Esophagus mucosa (tissue), 1 donor: ENCODE results near the gene ATAD3B. TPM values are rescaled to one million over a fixed set of nuclear protein-coding genes. Genes with fewer than 3 reads are reported as not detected.
"Not testable (repeated sequence)": the region's sequence is repeated elsewhere in the genome, so short reads cannot be mapped to it uniquely, and the experiment has no call there.

Experiments
- ATAC-seq: fragments of 200-7000 bp; cut with Tn5 transposase; one replicate; pipeline ENCODE4 v1.9.1; 2020
- total RNA-seq: library from RNA; stranded (reverse); gene quantifications from one replicate; pipeline ENCODE4 v1.2.4, GENCODE V29; 2023
- donor health status: DM: yes; HTN: yes; CAD: no.

ATAD3B gene
- total RNA-seq, 1 donor from 2014 or later = 13.7 TPM

DNA sequence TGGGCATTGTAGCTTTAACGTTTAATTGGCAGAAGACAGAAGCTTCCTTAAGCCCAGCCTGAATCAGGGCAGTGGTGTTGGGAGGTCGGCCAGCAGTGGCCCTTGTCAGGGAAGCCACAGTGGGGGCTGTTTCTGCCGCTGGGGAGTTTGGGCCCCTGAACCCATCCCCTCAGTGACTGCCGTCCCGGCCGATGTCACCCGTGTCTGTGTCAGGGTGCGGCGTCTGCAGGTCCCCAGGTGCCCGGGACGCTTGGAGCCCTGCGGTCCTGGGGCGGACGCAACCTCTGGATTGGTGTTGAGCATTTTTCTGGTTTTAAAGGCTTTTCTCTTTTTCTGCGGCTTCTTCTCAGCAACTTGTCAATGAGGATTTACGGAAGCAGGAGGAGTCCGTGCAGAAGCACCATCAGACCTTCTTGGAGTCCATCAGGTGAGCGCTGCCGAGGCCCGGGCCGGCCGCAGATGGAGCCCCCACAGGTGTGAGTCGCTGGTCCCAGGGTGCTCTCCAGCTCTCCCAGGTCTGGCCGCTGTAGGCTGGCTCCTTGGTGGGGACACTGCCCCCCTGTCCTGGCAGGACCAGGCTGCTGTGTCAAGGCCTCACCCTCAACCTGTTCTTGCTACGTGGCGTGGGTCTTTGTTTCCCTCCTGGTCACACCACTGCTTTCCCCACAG lies 19.7 kb upstream of the ATAD3B start:
- no peak for ATAC-seq

GRCh38 chr1:1452365-1452739 lies 19.2 kb upstream of the ATAD3B start:
- peak; percentile 52 for ATAC-seq

DNA sequence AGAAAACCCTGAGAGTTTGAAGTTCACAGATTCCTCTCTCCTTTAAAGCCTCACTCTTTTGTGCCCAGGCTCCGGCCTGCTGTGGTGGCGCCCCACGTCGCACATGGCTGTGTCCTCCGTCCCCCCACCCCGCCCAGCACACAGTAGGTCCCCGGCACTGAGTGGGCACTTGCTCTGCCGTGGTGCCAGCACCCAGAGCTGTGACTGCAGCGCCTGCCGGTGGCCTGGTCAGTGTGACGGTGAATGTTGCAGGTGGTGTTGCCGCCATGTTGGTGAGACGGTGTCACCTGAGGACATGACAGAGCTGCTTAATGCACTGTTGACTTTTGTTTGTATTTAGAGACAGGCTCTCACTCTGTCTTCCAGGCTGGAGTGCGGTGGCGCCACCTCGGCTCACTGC lies 18.7 kb upstream of the ATAD3B start:
- ATAC-seq = no peak

DNA sequence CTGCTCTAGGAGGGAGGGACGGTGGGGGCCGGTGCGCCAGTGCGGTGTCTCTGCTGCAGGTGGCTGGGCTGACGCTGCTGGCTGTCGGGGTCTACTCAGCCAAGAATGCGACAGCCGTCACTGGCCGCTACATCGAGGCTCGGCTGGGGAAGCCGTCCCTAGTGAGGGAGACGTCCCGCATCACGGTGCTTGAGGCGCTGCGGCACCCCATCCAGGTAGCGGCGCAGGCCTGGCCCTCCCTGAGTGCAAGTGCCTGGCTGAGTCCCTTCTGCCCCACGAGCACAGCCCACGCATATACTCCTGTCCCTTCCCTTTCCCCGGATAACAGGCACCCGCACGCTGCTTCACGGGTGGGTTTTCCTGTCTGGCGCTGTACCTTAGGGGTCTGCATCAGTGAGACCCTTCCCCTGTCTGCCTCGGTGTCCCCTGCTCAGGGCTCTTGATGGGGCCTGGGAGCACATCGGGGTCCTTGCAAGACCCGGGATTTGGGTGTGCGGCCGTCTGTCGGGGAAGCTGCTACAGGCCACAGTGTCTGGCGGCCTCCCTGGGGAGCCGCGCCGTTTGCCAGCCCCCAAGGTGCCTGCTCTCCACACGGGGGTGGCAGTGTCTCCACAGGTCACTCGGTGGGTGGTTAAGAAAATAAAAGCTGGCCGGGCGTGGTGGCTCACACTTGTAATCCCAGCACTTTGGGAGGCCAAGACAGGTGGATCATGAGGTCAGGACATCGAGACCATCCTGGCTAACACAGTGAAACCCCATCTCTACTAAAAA lies 17.1 kb upstream of the ATAD3B start:
- ATAC-seq = not testable (repeated sequence)

GRCh38 chr1:1455366-1455884 lies 16.1 kb upstream of the ATAD3B start:
- ATAC-seq = no peak

- not testable (repeated sequence) for ATAC-seq
Measured at GRCh38 chr1:1455934-1456333, 15.6 kb upstream of the ATAD3B start.

DNA sequence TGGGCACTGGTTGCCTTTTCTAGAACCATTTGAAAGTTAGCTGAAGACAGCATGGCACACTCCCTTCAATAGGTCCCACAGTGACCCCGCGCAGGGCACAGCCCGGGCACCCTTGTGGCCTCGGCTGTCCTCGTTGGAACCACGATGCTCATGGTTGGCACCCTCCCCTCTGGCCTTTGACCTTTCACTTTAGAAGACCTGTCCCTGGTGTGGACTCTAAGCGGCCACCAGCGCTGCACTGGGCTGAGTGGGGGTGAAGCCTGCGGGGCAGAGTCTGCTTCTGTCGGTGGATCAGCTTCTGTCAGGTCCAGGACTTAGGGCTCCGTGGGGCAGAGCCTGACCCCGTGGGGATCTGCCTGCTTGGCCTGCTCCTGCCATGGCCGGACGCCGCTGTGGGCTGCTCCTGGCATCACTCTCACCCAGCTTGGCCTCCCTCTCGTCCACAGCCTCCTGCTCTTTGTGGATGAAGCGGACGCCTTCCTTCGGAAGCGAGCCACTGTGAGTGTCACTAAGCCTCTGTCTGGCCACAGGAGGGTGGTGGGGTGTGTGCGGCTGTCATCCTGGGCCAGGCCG lies 14.8 kb upstream of the ATAD3B start:
- not testable (repeated sequence) for ATAC-seq

- ATAC-seq = not testable (repeated sequence)
Measured at GRCh38 chr1:1459156-1459555, 12.4 kb upstream of the ATAD3B start.

DNA sequence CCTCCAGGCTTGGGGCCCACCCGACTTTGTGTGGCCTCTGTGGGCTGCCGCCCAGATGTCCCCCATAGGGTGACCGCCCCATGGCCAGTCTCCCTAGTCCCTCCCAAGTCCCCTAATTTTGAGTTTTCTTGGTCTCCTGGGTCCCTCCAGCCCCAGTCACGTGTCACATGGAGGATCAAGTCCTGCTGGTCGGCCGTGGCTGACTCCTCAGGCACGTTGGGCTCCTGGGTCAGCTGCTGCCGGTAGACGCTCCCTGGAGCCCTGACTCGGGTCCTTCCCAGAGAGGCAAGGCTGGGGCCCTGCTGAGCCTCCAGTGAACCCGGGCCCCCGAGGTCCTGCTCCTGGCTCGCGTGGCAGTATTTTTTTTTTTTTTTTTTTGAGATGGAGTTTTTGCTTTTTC lies 11.9 kb upstream of the ATAD3B start:
- not testable (repeated sequence) for ATAC-seq

DNA sequence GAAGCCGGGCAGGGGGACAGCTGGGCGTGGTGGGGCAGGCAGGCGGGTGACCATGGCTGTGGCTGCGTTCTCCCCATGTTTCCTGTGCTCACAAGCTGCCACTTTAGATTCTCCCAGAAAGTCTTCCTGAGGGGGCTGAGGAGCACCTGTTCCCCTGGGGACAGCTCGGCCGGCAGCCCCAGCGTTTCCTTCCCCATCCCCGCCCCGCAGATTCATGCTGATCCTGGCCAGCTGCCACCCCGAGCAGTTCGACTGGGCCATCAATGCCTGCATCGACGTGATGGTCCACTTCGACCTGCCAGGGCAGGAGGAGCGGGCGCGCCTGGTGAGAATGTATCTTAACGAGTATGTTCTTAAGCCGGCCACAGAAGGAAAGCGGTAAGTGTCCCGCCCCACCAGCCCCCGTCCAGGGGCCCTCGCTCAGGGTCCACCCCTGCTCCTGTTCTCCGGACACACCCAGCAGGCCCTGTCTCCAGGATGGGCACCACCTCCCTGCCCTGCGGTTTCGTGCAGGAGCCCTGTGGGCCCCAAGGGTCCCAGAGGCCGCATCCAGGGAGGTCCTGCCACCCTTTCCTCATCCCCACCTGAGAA lies 10.9 kb upstream of the ATAD3B start:
- ATAC-seq = no peak

DNA sequence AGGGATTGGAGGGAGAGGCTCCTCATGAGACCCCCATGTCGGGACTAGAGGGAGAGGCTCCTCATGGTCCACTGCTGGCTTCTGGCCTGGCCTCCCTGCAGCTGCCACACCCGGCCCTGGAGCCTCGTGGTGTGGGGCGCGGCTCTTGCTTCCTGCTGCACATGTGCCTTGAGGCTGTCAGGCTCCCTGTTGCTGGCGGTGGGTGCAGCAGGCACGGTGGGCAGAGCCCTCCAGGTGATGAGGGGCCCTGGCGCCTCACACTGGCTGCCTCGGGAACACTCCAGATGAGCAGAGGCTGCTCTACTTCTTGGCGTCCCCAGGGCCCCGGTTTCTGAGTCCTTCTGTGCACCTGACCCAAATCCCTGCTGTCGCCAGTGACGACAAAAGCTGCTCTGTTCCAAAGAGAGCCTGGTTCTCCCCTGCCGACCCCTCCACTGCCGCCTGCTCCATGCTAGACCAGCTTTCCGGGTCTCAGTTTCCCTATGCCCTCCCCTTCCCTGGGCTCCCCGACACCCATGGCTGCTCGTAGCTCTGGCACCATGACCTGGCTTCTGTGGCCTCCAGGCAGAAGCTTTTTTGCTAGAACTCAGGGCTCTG lies 9.7 kb upstream of the ATAD3B start:
- peak; percentile 48 for ATAC-seq

DNA sequence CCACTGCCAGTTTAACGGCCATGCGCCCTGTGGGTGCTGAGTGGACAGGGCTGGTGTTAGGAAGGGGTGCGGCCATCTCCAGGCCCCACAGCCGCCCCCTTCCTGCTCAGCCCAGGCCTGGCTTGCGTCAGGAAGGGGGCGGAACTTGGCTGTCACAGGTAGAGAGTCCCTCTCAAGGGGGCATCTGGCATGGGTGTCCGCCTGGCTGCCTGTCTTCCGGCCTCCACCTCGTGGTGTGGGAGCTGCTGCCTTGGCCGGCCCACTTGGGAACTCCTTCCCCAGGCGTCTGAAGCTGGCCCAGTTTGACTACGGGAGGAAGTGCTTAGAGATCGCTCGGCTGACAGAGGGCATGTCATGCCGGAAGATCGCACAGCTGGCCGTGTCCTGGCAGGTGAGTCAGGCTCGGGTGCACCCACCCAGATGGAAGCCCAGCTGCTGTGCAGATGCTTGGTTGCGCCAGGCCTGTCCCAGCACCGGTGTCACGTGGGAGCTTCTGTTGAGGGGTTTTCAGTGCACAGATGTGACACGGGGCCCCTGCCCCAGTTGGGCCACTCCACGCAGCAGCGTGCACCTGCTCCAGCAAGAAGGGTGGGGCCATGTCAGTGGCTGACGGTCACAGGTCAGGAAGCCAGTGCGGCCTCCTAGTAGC lies 9.1 kb upstream of the ATAD3B start:
- ATAC-seq = peak; percentile 72

GRCh38 chr1:1463312-1463711 lies 8.3 kb upstream of the ATAD3B start:
- no peak for ATAC-seq

- not testable (repeated sequence) for ATAC-seq
Measured at GRCh38 chr1:1468196-1468985, 3.2 kb upstream of the ATAD3B start.

DNA sequence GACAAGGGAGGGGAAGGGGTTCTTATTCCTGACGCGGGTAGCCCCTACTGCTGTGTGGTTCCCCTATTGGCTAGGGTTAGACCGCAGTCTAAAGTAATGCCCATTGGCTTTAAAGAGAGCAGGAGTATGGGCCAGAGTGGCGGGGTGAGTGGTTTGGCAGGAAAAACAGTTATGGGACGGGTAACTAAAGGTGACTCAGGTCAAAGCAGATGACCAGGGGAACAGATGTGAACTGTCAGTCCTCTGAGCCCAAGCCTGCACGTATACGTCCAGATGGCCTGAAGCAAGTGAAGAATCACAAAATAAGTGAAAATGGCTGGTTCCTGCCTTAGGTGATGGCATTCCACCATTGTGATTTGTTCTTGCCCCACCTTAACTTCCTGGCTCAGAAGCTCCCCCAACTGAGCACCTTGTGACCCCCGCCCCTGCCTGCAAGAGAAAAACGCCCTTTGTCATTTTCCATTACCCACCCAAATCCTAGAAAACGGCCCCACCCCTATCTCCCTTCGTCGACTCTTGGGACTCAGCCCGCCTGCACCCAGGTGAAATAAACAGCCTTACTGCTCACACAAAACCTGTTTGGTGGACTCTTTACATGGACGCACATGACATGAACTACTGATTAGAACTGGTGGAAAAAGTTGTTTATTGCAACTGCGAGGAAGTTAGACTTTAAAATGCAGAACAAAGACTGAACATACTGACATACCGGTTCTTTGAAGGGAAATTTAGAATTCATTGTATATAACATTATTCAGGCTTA lies 758 bp upstream of the ATAD3B start:
- ATAC-seq = peak; percentile 23

DNA sequence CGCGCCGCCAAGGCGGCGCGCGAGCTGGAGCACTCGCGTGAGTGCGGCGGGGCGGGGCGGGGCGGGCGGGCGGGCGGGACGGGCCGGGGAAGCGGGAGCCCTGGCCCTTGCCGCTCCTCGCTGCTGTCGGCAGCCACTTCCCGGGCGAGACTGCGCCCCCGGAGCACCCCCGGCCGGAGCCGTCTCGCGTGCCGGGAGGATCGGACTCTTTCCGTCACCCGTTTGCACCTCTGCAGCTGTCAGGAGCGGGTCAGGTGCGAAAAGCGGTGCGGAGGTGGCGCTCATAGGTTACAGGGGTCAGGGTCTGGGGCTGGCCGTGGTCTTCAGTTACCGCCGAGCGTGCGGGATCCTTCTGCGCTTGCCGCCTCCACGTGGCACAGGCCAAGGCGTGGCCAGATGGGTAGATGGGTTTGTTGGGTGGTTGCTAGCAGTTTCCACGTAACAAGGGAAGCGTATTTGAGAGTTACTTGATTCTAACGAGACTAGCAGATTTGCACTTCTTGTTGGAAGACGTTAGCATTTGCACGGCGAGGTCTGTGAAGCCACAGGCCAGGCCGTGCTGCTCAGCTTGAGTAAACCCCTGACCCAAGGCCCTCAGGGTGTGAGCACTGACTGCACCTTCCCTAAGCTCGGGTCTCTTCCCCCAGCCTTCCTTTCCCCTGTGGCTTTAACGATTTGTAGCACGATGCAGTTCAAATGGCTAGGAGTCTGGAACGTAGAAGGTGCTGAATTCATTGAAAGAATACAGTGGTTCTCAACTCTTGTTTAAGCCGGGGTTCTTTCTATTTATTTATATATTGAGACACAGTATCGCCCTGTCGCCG lies 700 bp downstream of the ATAD3B start:
- peak; percentile 24 for ATAC-seq

DNA sequence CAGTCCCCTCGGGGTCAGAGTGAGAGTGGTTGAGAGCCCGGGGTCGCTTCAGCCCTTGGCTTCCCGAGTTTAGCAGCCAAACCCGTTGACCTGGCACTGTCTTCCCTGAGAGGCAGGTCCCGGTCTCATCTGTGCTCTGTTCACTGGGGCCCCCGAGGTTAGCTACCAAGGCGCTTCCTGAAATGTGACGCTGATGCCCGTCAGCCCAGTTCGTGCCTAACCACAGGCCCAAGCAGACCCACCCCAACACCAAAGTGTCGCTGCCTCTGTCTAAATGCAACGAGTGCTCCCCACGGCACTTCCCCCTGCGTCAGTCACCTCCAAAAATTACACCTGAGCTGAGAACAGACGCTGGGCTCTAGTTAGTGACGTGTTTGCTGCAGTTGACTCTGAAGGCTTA lies 4.4 kb downstream of the ATAD3B start:
- ATAC-seq = not testable (repeated sequence)

- no peak for ATAC-seq
Measured at GRCh38 chr1:1477206-1477605, 5.6 kb downstream of the ATAD3B start.
